Measurements from ENCODE around the gene LPIN3. TPM values are rescaled to one million over a fixed set of nuclear protein-coding genes. Genes with fewer than 3 reads are reported as not detected.

Gene LPIN3
- total and polyA plus RNA-seq, 2 experiments from 2014 or later: 6.1 to 9.7 TPM

DNA sequence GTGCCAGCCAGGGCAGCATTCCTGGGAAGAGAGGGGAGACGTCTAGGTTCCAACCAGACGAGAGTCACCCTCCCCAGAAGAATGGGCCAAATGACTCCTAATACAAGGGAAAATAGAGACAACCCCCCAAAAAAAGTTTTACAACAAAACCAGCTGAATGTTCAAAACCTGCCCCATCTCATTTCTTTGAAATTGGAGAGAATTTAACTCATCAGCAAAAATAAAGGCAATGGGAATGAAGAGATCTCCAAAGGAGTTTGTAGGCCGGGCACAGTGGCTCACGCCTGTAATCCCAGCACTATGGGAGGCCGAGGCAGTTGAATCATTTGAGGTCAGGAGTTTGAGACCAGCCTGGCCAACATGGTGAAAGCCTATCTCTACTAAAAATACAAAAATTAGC is 35.7 kb downstream of the LPIN3 start (continued):
- TF ChIP-seq ZNF462 (CRISPR knock-in tag; IDR thresholded peaks at IDR 0.05) (no peak), POLR2AphosphoS5 (IDR thresholded peaks at IDR 0.05; ENCODE audit: low read depth) (no peak), REST (IDR thresholded peaks at IDR 0.05; ENCODE audit: unreplicated experiment) (no peak), EZH2 (IDR thresholded peaks at IDR 0.05; ENCODE audit: low read depth, unreplicated experiment) (no peak)
- TF ChIP-seq, protein P1, sequence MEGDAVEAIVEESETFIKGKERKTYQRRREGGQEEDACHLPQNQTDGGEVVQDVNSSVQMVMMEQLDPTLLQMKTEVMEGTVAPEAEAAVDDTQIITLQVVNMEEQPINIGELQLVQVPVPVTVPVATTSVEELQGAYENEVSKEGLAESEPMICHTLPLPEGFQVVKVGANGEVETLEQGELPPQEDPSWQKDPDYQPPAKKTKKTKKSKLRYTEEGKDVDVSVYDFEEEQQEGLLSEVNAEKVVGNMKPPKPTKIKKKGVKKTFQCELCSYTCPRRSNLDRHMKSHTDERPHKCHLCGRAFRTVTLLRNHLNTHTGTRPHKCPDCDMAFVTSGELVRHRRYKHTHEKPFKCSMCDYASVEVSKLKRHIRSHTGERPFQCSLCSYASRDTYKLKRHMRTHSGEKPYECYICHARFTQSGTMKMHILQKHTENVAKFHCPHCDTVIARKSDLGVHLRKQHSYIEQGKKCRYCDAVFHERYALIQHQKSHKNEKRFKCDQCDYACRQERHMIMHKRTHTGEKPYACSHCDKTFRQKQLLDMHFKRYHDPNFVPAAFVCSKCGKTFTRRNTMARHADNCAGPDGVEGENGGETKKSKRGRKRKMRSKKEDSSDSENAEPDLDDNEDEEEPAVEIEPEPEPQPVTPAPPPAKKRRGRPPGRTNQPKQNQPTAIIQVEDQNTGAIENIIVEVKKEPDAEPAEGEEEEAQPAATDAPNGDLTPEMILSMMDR (conservative IDR thresholded peaks at IDR 0.05; ENCODE audit: low read depth in 2 of 2): no peak
